GM23248 (cell line): ENCODE data around the gene MYO5C.

Experiments
- EZH2 ChIP-seq: fragments of 200-600 bp; sonication (generic); IDR thresholded peaks from 2 replicates; pipeline ENCODE4 v1.6.1; 2018; ENCODE audit warnings: antibody characterized with exemption, mild to moderate bottlenecking; ENCODE audit not compliant: insufficient read depth, poor library complexity, severe bottlenecking
- EZH2phosphoT487 ChIP-seq: fragments of 200-600 bp; sonication (generic); IDR thresholded peaks from 2 replicates; pipeline ENCODE4 v1.6.1; 2018; ENCODE audit warnings: antibody characterized with exemption, moderate library complexity, mild to moderate bottlenecking, low read depth; ENCODE audit not compliant: insufficient read depth

DNA sequence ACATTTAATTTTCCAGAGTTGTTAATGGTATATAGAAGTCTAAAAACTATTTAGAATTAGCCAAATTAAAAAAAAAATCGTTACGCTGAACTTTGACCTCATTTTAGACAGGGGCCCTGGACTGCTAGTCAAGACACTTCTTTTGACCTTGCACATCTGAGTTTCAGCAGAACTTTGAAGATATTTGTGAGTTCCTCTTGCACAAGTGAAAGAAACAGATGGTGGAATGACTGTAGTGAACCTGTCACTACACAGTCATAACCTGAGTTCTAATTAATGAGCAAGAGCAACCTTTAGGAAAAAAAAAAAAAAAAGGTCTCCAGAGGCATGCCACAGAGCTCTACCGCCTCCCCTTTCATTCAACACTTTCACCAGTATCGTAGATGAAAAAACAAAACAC is 5.3 kb downstream of the MYO5C start:
- TF ChIP-seq EZH2, result no peak
- TF ChIP-seq EZH2phosphoT487, result no peak
